Coronary artery (tissue), 2 donors: ENCODE results near the gene RAB6C.
"Not testable (repeated sequence)": the region's sequence is repeated elsewhere in the genome, so short reads cannot be mapped to it uniquely, and the experiment has no call there.

Source experiments
- DNase-seq: peaks from one replicate; pipeline ENCODE4 v3.0.0-alpha.2; 2017; ENCODE audit warnings: low spot score
- H3K27ac ChIP-seq, 2 donors: fragments of 200-600 bp; sonication (generic); one replicate each; pipeline ENCODE4 v1.5.1; 2016 to 2019
- H3K4me3 ChIP-seq: fragments of 200-600 bp; sonication (generic); 2 replicates; pipeline ENCODE4 v1.5.1; 2016; ENCODE audit warnings: mild to moderate bottlenecking, moderate library complexity
- CTCF ChIP-seq: fragments of 200-600 bp; sonication (generic); IDR thresholded peaks from one replicate; pipeline ENCODE4 v1.5.1; 2019; ENCODE audit warnings: antibody characterized with exemption

Gene RAB6C

DNA sequence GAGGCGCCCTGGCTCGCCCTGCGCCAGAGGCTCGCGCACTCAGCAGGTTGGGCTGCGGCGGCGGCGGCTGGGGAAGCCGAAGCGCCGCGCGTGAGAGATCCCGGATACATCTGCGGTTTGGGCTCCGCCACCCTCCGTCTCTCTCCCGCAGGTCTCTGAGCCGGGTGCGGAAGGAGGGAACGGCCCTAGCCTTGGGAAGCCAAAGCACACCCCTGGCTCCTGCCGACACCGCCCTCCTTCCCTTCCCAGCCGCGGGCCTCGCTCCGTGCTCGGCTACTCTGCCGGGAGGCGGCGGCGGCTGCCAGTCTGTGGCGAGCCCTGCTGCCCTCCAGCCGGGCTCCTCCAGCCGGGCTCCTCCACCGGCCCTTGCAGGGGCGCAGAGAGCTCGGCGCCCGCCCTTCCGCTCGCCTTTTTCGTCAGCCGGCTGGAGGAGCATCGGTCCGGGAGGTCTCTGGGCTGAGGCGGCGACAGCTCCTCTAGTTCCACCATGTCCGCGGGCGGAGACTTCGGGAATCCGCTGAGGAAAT lies at the start of gene RAB6C:
RAB6C (plus strand) TSS at position 38 of the 527 bp plus-strand sequence; CDS start at position 488, 450 bp downstream.
- not testable (repeated sequence) for DNase-seq
- Histone ChIP-seq H3K27ac (peak within 1 kb of the TSS; percentile 32 to 35), H3K4me3 (peak within 1 kb of the TSS; percentile 67)

DNA sequence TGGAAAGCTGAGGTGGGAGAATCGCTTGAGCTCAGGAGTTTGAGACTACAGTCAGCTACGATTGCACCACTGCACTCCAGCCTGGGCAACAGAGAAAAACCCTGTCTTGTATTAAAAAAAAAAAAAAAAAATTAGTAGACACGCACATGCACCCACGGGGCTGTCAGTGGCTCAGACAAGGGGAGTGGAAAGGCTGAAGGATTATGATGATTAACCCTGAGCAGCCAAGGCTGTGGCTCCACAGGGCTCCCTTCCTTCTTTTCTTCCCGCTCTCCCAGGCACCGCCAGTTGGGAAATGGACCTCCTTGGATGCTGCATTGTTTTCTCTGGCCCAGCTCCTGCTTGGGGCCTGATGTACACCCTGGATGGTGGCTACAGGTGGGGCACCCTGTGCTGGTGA lies 49.0 kb upstream of the RAB6C start:
- no peak for DNase-seq
- H3K4me3 ChIP-seq: no peak overlapping the region
- TF ChIP-seq CTCF: no peak
- no peak overlapping the region for H3K27ac ChIP-seq

- H3K27ac ChIP-seq, H3K4me3 ChIP-seq, DNase-seq: not testable (repeated sequence)
Measured at GRCh38 chr2:129933387-129933786, 46.1 kb upstream of the RAB6C start.

- Histone ChIP-seq H3K27ac (no peak overlapping the region), H3K4me3 (no peak overlapping the region)
- DNase-seq: no peak
- TF ChIP-seq CTCF: no peak
Measured at GRCh38 chr2:129934044-129934822, 45.2 kb upstream of the RAB6C start.

GRCh38 chr2:129935118-129935517 lies 44.3 kb upstream of the RAB6C start:
- no peak for TF ChIP-seq CTCF
- no peak for DNase-seq
- no peak overlapping the region for H3K27ac ChIP-seq
- H3K4me3 ChIP-seq: no peak overlapping the region

- no peak for TF ChIP-seq CTCF
- H3K27ac ChIP-seq: no peak overlapping the region
- no peak overlapping the region for H3K4me3 ChIP-seq
- no peak for DNase-seq
Measured at GRCh38 chr2:129936334-129936934, 43.0 kb upstream of the RAB6C start.

DNA sequence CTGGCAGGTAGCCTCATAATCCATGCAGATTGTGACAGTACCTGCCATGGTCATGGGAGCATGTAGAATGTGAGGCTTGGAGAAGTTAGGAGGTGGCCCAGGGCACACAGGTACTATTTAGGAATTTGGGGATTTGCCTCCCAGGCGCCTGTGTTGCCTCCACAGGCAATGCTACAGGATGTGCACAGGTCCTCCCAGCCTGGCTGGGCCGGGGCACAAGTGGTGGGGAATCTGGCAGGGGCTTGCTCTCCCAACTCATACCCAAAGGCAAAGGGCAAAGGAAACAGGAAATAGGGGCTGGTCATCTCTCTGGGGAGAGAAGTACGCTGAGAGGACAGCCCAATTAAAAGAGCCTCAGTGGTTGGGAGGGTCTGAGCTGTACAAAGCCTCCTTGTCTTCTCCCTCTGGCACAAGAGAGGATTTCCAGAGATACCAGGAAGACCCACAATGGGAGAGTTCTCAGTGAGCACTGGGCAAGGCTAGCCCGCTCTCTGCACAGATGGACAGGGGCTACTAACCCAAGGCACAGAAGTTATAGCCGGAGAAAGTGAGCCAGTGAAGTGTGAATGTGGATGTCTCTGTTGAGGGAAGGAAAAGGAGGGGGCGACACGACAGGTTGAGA lies 40.5 kb upstream of the RAB6C start:
- not testable (repeated sequence) for H3K27ac ChIP-seq, DNase-seq

DNA sequence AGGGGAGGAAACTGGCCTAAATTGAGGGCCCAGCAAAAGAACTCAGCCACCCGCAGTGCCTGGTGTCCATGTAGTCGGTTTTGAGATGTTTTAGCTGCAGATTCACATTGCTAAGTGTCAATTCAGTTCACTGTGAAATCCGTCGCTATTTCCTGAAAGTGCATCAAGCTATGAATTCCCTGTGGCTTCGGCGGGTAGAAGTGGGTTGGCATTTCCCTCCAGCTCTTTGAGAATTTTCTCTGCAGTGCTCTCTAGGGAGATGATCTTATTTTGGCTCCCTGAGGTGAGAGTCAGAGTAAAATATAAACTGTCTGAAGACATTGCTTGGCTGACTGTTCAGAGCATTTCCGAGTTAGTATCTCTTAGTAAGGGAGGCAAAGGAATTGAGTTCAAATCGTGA lies 36.0 kb upstream of the RAB6C start:
- DNase-seq, H3K4me3 ChIP-seq, H3K27ac ChIP-seq: not testable (repeated sequence)

More for the DNA sequence above, 40.5 kb upstream of the RAB6C start:
- H3K4me3 ChIP-seq: not testable (repeated sequence)

- TF ChIP-seq CTCF: no peak
Measured at GRCh38 chr2:129945557-129945956, 33.9 kb upstream of the RAB6C start.

GRCh38 chr2:129947712-129948111 lies 31.8 kb upstream of the RAB6C start:
- not testable (repeated sequence) for H3K4me3 ChIP-seq, H3K27ac ChIP-seq, DNase-seq

More at GRCh38 chr2:129945557-129945956, 33.9 kb upstream of the RAB6C start:
- Histone ChIP-seq H3K27ac (no peak overlapping the region), H3K4me3 (no peak overlapping the region)
- DNase-seq: no peak

GRCh38 chr2:129956171-129956570 lies 23.3 kb upstream of the RAB6C start:
- H3K27ac ChIP-seq, DNase-seq, H3K4me3 ChIP-seq: not testable (repeated sequence)
